Neural cell (in vitro differentiated cells): ENCODE measurements around the gene ADIG. TPM values are rescaled to one million over a fixed set of nuclear protein-coding genes. Genes with fewer than 3 reads are reported as not detected.

Experiments used
- H2AFZ ChIP-seq: fragments of 200-600, 300-800 bp; sonication (generic), shearing (Covaris generic); 2 replicates; pipeline ENCODE4 v1.6.0; 2014; ENCODE audit warnings: low read depth, mild to moderate bottlenecking, antibody characterized with exemption, low read length, moderate library complexity
- H3F3A ChIP-seq: fragments of 200-600 bp; shearing (Covaris generic); 2 replicates; pipeline ENCODE4 v1.6.1; 2016; ENCODE audit warnings: mild to moderate bottlenecking, moderate library complexity, mixed read lengths, antibody characterized with exemption, low read length; ENCODE audit not compliant: insufficient read depth, poor library complexity, severe bottlenecking
- H3K27ac ChIP-seq: fragments of 200-600, 300-800 bp; sonication (generic), shearing (Covaris generic); 2 replicates; pipeline ENCODE4 v1.5.1; 2014; ENCODE audit warnings: mild to moderate bottlenecking, low read length, moderate library complexity
- H3K27me3 ChIP-seq: fragments of 300-800, 200-600 bp; sonication (generic), shearing (Covaris generic); 2 replicates; pipeline ENCODE4 v1.6.0; 2014; ENCODE audit warnings: mild to moderate bottlenecking, low read depth, low read length, moderate library complexity; ENCODE audit not compliant: insufficient read depth
- H3K36me3 ChIP-seq: fragments of 300-800, 200-600 bp; sonication (generic), shearing (Covaris generic); 2 replicates; pipeline ENCODE4 v1.5.1; 2014; ENCODE audit warnings: mild to moderate bottlenecking, antibody characterized with exemption, low read length, moderate library complexity; ENCODE audit not compliant: insufficient read depth
- H3K4me2 ChIP-seq: fragments of 300-800, 200-600 bp; sonication (generic), shearing (Covaris generic); 2 replicates; pipeline ENCODE4 v1.6.0; 2014; ENCODE audit warnings: mild to moderate bottlenecking, low read length
- H3K4me3 ChIP-seq: fragments of 300-800, 200-600 bp; sonication (generic), shearing (Covaris generic); 2 replicates; pipeline ENCODE4 v1.5.1; 2014; ENCODE audit warnings: mild to moderate bottlenecking, low read length, moderate library complexity
- H3K79me2 ChIP-seq: fragments of 200-600 bp; shearing (Covaris generic); replicated peaks from 2 replicates; pipeline ENCODE4 v1.6.0; 2014; ENCODE audit warnings: mild to moderate bottlenecking, low read length, moderate library complexity; ENCODE audit not compliant: insufficient read depth
- H3K9ac ChIP-seq: fragments of 300-800, 200-600 bp; sonication (generic), shearing (Covaris generic); 2 replicates; pipeline ENCODE4 v1.6.1; 2016; ENCODE audit warnings: mild to moderate bottlenecking, low read length, mixed read lengths
- H3K9me2 ChIP-seq: fragments of 200-600 bp; shearing (Covaris generic); 2 replicates; pipeline ENCODE4 v1.6.1; 2016; ENCODE audit warnings: mild to moderate bottlenecking, low read length, mixed read lengths; ENCODE audit not compliant: insufficient read depth
- H3K9me3 ChIP-seq: fragments of 200-600, 300-800 bp; sonication (generic), shearing (Covaris generic); 2 replicates; pipeline ENCODE4 v1.6.1; 2016; ENCODE audit warnings: mild to moderate bottlenecking, mixed run types, low read length, moderate library complexity, mixed read lengths
- H4K20me1 ChIP-seq: fragments of 200-600 bp; shearing (Covaris generic); 2 replicates; pipeline ENCODE4 v1.6.1; 2016; ENCODE audit warnings: mild to moderate bottlenecking, mixed run types; ENCODE audit not compliant: insufficient read depth
- EP300 ChIP-seq: fragments of 450-650 bp; conservative IDR thresholded peaks from 2 replicates; pipeline ENCODE4 v1.6.1; 2014; ENCODE audit warnings: antibody characterized with exemption, mild to moderate bottlenecking, moderate library complexity; ENCODE audit not compliant: poor library complexity, severe bottlenecking
- EZH2 ChIP-seq: fragments of 200-600, 300-800 bp; shearing (Covaris generic), sonication (generic); IDR thresholded peaks from 2 replicates; pipeline ENCODE4 v1.6.1; 2014; ENCODE audit warnings: antibody characterized with exemption, low read length, borderline replicate concordance, mild to moderate bottlenecking; ENCODE audit not compliant: insufficient read depth, poor library complexity, severe bottlenecking
- MXI1 ChIP-seq: fragments of 450-650 bp; conservative IDR thresholded peaks from 2 replicates; pipeline ENCODE4 v1.6.1; 2014; ENCODE audit warnings: antibody characterized with exemption, mild to moderate bottlenecking; ENCODE audit not compliant: poor library complexity, severe bottlenecking
- POLR2AphosphoS5 ChIP-seq: IDR thresholded peaks from 2 replicates; pipeline ENCODE4 v1.6.1; 2012
- RAD21 ChIP-seq: fragments of 450-650 bp; conservative IDR thresholded peaks from 2 replicates; pipeline ENCODE4 v1.6.1; 2014; ENCODE audit warnings: antibody characterized with exemption, mild to moderate bottlenecking, moderate library complexity
- SMC3 ChIP-seq: fragments of 450-650 bp; conservative IDR thresholded peaks from 2 replicates; pipeline ENCODE4 v1.6.1; 2014; ENCODE audit warnings: antibody characterized with exemption, mild to moderate bottlenecking, moderate library complexity; ENCODE audit not compliant: poor library complexity
- TAF1 ChIP-seq: IDR thresholded peaks from 2 replicates; pipeline ENCODE4 v1.6.1; 2012; ENCODE audit warnings: low read depth
- polyA plus RNA-seq: library from polyadenylated mRNA; depleted of rRNA; stranded (reverse); fragments of >200 nt; gene quantifications from 2 replicates; pipeline ENCODE4 v1.2.3, GENCODE V29; 2014
- TF ChIP-seq, protein P1 (sequence below): fragments of 450-650 bp; IDR thresholded peaks from 2 replicates; pipeline ENCODE4 v1.5.1; 2014; ENCODE audit warnings: antibody characterized with exemption, mild to moderate bottlenecking, moderate library complexity; ENCODE audit not compliant: poor library complexity, severe bottlenecking
- TF ChIP-seq, protein P2 (sequence below): IDR thresholded peaks from 2 replicates; pipeline ENCODE4 v1.6.1; 2012; ENCODE audit warnings: borderline replicate concordance

Gene ADIG
- polyA plus RNA-seq, 1 donor from 2014 or later: not detected

DNA sequence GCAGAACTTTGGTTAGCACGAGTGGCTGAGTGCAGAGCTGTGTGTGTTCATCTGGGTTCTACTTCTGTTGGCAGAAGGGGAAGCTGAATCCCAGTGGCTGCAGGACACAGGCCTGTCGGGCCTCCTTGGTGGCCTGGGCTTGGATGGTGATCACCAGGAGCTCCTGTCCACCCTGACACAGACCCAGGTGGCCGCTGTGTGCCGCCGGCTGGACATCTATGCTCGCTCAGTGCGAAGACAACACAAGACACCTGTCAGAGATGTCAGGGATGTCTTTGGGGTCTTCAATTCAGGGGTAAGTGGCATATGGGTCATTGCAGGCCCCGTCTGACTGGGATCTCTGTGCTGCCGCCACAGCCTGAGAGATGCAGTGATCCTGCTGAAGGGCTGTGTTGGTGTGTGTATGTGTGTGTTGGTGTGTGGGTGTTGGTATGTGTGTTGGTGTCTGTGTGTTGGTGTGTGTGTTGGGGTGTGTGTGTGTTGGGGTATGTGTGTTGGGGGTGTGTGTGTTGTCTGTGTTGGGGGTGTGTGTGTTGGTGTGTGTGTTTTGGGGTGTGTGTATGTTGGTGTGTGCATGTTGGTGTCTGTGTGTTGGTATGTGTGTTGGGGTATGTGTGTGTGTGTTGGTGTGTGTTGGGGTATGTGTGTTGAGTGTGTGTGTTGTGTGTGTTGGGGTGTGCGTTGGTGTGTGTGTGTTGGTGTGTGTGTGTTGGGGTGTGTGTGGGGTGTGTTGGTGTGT lies 46.1 kb downstream of the ADIG start:
- H3K4me3 ChIP-seq: no peak overlapping the region
- no peaks in the 10 kb centered on the region for H3K9me3 ChIP-seq
- no peak overlapping the region for H3K9ac ChIP-seq
- H3K27ac ChIP-seq: no peak overlapping the region
- TF ChIP-seq TAF1 (no peak), MXI1 (no peak), EZH2 (no peak), RAD21 (no peak), POLR2AphosphoS5 (no peak), EP300 (no peak), SMC3 (no peak)
- TF ChIP-seq, protein P1, sequence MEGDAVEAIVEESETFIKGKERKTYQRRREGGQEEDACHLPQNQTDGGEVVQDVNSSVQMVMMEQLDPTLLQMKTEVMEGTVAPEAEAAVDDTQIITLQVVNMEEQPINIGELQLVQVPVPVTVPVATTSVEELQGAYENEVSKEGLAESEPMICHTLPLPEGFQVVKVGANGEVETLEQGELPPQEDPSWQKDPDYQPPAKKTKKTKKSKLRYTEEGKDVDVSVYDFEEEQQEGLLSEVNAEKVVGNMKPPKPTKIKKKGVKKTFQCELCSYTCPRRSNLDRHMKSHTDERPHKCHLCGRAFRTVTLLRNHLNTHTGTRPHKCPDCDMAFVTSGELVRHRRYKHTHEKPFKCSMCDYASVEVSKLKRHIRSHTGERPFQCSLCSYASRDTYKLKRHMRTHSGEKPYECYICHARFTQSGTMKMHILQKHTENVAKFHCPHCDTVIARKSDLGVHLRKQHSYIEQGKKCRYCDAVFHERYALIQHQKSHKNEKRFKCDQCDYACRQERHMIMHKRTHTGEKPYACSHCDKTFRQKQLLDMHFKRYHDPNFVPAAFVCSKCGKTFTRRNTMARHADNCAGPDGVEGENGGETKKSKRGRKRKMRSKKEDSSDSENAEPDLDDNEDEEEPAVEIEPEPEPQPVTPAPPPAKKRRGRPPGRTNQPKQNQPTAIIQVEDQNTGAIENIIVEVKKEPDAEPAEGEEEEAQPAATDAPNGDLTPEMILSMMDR: no peak
- TF ChIP-seq, protein P2, sequence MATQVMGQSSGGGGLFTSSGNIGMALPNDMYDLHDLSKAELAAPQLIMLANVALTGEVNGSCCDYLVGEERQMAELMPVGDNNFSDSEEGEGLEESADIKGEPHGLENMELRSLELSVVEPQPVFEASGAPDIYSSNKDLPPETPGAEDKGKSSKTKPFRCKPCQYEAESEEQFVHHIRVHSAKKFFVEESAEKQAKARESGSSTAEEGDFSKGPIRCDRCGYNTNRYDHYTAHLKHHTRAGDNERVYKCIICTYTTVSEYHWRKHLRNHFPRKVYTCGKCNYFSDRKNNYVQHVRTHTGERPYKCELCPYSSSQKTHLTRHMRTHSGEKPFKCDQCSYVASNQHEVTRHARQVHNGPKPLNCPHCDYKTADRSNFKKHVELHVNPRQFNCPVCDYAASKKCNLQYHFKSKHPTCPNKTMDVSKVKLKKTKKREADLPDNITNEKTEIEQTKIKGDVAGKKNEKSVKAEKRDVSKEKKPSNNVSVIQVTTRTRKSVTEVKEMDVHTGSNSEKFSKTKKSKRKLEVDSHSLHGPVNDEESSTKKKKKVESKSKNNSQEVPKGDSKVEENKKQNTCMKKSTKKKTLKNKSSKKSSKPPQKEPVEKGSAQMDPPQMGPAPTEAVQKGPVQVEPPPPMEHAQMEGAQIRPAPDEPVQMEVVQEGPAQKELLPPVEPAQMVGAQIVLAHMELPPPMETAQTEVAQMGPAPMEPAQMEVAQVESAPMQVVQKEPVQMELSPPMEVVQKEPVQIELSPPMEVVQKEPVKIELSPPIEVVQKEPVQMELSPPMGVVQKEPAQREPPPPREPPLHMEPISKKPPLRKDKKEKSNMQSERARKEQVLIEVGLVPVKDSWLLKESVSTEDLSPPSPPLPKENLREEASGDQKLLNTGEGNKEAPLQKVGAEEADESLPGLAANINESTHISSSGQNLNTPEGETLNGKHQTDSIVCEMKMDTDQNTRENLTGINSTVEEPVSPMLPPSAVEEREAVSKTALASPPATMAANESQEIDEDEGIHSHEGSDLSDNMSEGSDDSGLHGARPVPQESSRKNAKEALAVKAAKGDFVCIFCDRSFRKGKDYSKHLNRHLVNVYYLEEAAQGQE: no peak
- no peaks in the 10 kb centered on the region for H4K20me1 ChIP-seq
- no peaks in the 10 kb centered on the region for H3F3A ChIP-seq
- no peak overlapping the region for H3K4me2 ChIP-seq
- H3K79me2 ChIP-seq: no peaks in the 10 kb centered on the region
- no peaks in the 10 kb centered on the region for H3K9me2 ChIP-seq
- H2AFZ ChIP-seq: no peak overlapping the region
- H3K36me3 ChIP-seq: no peaks in the 10 kb centered on the region
- no peaks in the 10 kb centered on the region for H3K27me3 ChIP-seq

DNA sequence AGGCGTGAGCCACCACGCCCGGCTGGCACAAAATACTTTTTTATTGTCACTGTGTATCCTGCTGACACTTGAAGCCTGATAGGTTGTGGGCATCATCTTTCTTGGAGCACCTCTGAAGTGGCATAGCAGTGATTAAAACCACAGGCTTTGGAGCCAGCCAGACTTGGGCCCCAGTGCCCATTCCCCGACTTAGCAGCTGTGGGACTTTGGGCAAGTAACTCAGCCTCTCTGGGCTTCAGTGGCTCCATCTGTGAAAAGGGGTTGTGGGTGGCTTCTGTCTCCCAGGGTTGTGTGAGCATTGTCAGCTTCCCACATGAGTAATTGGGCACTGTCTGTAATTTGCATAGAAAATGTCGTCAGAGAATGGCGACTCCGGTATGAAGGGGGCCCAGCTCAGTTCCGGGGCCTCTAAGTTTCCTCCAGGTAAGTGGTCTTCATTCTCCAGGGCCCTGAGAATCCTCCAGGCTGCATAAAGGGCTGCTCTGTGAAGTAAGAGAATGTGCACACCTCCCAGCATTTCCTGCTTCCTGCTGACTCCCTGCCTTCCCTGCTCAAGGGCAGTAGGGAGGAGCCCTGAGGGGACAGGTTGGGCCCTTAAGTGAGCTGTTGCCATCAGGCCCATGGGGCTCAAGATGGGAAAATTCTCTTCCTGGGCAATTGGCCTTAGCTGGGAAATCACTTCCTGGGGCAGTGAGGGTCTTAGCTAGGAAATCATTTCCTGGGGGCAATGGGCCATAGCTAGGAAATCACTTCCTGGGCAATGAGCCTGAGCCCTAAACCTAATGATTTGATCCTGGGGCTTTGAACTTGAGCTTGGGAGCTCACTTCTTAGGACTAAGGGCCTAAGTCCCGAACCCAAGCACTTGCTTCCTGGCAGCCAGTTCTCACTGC lies 47.8 kb downstream of the ADIG start:
- Histone ChIP-seq H3K79me2 (no peaks in the 10 kb centered on the region), H4K20me1 (no peaks in the 10 kb centered on the region), H2AFZ (no peak overlapping the region), H3K9ac (no peak overlapping the region), H3F3A (no peaks in the 10 kb centered on the region), H3K27ac (no peak overlapping the region), H3K9me3 (no peaks in the 10 kb centered on the region), H3K4me2 (no peak overlapping the region), H3K4me3 (no peak overlapping the region), H3K9me2 (no peaks in the 10 kb centered on the region), H3K27me3 (no peaks in the 10 kb centered on the region), H3K36me3 (no peaks in the 10 kb centered on the region)
- TF ChIP-seq, protein P2: no peak
- TF ChIP-seq POLR2AphosphoS5 (no peak), SMC3 (no peak), EP300 (no peak), EZH2 (no peak), TAF1 (no peak), MXI1 (no peak), RAD21 (no peak)
- TF ChIP-seq, protein P1: no peak
